Measurements from ENCODE around the gene SRM.
A peak's percentile ranks its signal among the peaks of the same experiment; 100 is the strongest.

The SRM gene

DNA sequence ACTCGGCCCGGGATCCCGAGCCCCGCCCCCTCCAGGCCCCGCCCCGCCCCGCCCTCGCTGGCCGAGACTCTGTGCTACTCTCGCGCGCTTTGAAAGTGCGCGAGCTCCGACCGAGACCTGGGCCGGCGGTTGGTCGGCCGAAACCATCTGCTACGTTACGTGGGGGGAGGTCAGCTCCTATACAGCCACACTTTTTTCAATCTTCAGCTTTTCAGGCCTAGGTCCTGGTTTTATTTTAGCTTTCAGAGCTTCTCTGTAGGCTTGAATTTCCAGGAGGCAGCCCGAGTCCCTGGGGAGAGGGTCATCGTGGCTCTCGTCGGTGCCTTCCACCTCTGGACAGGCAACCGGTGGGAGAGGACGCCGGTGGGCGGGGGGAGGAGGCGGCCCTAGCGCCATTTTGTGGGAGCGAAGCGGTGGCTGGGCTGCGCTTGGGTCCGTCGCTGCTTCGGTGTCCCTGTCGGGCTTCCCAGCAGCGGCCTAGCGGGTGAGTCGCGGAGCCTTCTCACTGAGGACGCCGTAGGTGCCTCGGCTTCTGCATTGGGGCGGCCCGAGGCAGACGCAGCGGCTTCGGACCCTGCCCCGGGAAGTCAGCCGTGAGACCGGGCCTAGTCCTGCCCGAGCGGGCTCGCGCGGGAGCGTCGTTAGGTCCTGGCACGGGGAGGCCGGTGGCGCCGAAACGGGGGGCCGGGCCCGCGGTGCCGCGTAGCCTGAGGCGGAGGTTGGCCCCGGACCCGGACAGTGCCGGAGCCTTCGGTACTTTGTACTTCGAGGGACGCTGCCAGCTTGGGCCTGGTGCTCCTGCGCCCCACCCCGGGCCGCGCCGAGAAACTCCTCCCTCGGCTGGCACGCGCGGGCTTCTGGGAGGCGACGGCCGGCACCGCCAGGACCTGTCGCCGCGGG lies 47.3 kb downstream of the SRM start, which contains the start of gene TARDBP:
TARDBP (plus strand) TSS at position 395 of the 900 bp plus-strand sequence. CDS start 1,074 bp downstream, outside the sequence.
- peak; percentile 33 to 87 for DNase-seq

All from SW 1271 (cell line).